Activated T-cell treated with anti-CD3 and anti-CD28 coated beads for 4 hours (primary cell): ENCODE data around the gene OPALIN.

ENCODE experiments used
- DNase-seq: peaks from one replicate; pipeline ENCODE4 v3.0.0-alpha.2; 2020

OPALIN gene

GRCh38 chr10:96371356-96371755 lies 12.6 kb upstream of the OPALIN start:
- no peak for DNase-seq

- DNase-seq = peak; percentile 31
Observed at GRCh38 chr10:96370584-96371157, 11.9 kb upstream of the OPALIN start.

- DNase-seq = no peak
Observed at GRCh38 chr10:96369890-96370583, 11.2 kb upstream of the OPALIN start.

GRCh38 chr10:96368971-96369370 lies 10.2 kb upstream of the OPALIN start:
- DNase-seq = no peak

- no peak for DNase-seq
Observed at GRCh38 chr10:96367470-96367869, 8.7 kb upstream of the OPALIN start.

GRCh38 chr10:96366508-96366907 lies 7.7 kb upstream of the OPALIN start:
- no peak for DNase-seq

GRCh38 chr10:96365571-96365970 lies 6.8 kb upstream of the OPALIN start:
- DNase-seq = no peak

GRCh38 chr10:96360766-96361165 lies 2.0 kb upstream of the OPALIN start:
- DNase-seq = no peak

GRCh38 chr10:96360331-96360730 lies 1.5 kb upstream of the OPALIN start:
- DNase-seq = no peak

- no peak for DNase-seq
Observed at GRCh38 chr10:96359616-96360015, 814 bp upstream of the OPALIN start.

- no peak for DNase-seq
Observed at GRCh38 chr10:96357038-96357620, 1.7 kb downstream of the OPALIN start.

GRCh38 chr10:96352582-96352981 lies 6.2 kb downstream of the OPALIN start:
- DNase-seq = no peak

- no peak for DNase-seq
Observed at GRCh38 chr10:96352027-96352426, 6.8 kb downstream of the OPALIN start.

GRCh38 chr10:96346295-96346694 lies 12.5 kb downstream of the OPALIN start:
- DNase-seq = no peak

- DNase-seq = no peak
Observed at GRCh38 chr10:96345222-96345621, 13.6 kb downstream of the OPALIN start.

- DNase-seq = no peak
Observed at GRCh38 chr10:96344178-96344577, 14.6 kb downstream of the OPALIN start.

- DNase-seq = no peak
Observed at GRCh38 chr10:96342402-96342801, 16.4 kb downstream of the OPALIN start.

GRCh38 chr10:96341219-96342182 lies 17.3 kb downstream of the OPALIN start:
- DNase-seq = no peak

GRCh38 chr10:96339956-96340904 lies 18.6 kb downstream of the OPALIN start:
- DNase-seq = peak; percentile 21

- DNase-seq = no peak
Observed at GRCh38 chr10:96339383-96339782, 19.4 kb downstream of the OPALIN start.

GRCh38 chr10:96338279-96338925 lies 20.4 kb downstream of the OPALIN start:
- DNase-seq = no peak

GRCh38 chr10:96337106-96337505 lies 21.7 kb downstream of the OPALIN start:
- no peak for DNase-seq
